Activated CD8-positive, alpha-beta T cell treated with anti-CD3 and anti-CD28 coated beads, Interleukin-2, amount 10 ng/mL, durations not matched to agents 7 days and 5 days (primary cell): Measurements from ENCODE around the gene PHEX. TPM values are rescaled to one million over a fixed set of nuclear protein-coding genes. Genes with fewer than 3 reads are reported as not detected.

Experiments used
- ATAC-seq: fragments of 150-1000 bp; cut with Tn5 transposase; one replicate; pipeline ENCODE4 v1.10.0; 2021; ENCODE audit warnings: moderate library complexity
- CTCF ChIA-PET: fragments of 350-600 bp; sonication (Branson Sonifier 250); formaldehyde crosslinking; loops from one replicate; lab custom pipeline; 2021; ENCODE audit warnings: antibody characterized with exemption; lab: Charles Lee
- POLR2A ChIA-PET: fragments of 350-600 bp; sonication (Branson Sonifier 250); formaldehyde crosslinking; loops from one replicate; lab custom pipeline; 2021; ENCODE audit warnings: antibody characterized with exemption; lab: Charles Lee
- DNase-seq: peaks from one replicate; pipeline ENCODE4 v3.0.0-alpha.2; 2020
- H3K27ac Mint-ChIP-seq: one replicate; pipeline ENCODE4 v1.8.0; 2021; ENCODE audit warnings: mild to moderate bottlenecking, mixed read lengths
- H3K27me3 Mint-ChIP-seq: one replicate; pipeline ENCODE4 v1.8.0; 2021; ENCODE audit warnings: low read depth, mixed read lengths
- H3K36me3 Mint-ChIP-seq: one replicate; pipeline ENCODE4 v1.8.0; 2021; ENCODE audit warnings: low read depth, mixed read lengths
- H3K4me1 Mint-ChIP-seq: one replicate; pipeline ENCODE4 v1.8.0; 2021; ENCODE audit warnings: low read depth, mixed read lengths
- H3K4me3 Mint-ChIP-seq: one replicate; pipeline ENCODE4 v1.8.0; 2021; ENCODE audit warnings: mild to moderate bottlenecking, mixed read lengths
- H3K9me3 Mint-ChIP-seq: one replicate; pipeline ENCODE4 v1.8.0; 2022; ENCODE audit warnings: mixed read lengths; ENCODE audit not compliant: insufficient read depth
- total RNA-seq, 2 experiments: library from RNA; stranded (reverse); gene quantifications; one replicate each; pipeline ENCODE4 v1.2.3, GENCODE V29; 2021

PHEX gene
- total RNA-seq, result under 1 TPM; 0.16 to 0.24 TPM

- H3K27ac Mint-ChIP-seq, result no peak within 1 kb of the TSS
- no peaks in the 10 kb centered on the region for H3K9me3 Mint-ChIP-seq
- no peaks in the 10 kb centered on the region for H3K36me3 Mint-ChIP-seq
- ATAC-seq (no peak), DNase-seq (no peak)
- no peaks in the 10 kb centered on the region for H3K27me3 Mint-ChIP-seq
- ChIA-PET CTCF (no interaction called here), POLR2A (no interaction called here)
- H3K4me3 Mint-ChIP-seq, result no peak within 1 kb of the TSS
- H3K4me1 Mint-ChIP-seq, result peaks cover 5% of the 10 kb centered on the region
Observed at GRCh38 chrX:22032084-22032483, at the start of gene PHEX. Gene PHEX (plus strand): TSS chrX:22032325. CDS start chrX:22033006, 681 bp downstream.

GRCh38 chrX:21985332-21985777 is 46.8 kb upstream of the PHEX start:
- peak; percentile 87 for ATAC-seq
- no peaks in the 10 kb centered on the region for H3K9me3 Mint-ChIP-seq
- H3K27ac Mint-ChIP-seq, result no peak overlapping the region
- H3K27me3 Mint-ChIP-seq, result no peaks in the 10 kb centered on the region
- peak; percentile 74 for DNase-seq
- ChIA-PET CTCF (interaction anchor here (0.8 to 2.7 kb wide), 35 partner anchors 9 to 1917 kb away, joined by 3 to 36 read pairs (median 4); partner anchors contain the start of gene MBTPS2), POLR2A (no interaction called here)
- H3K36me3 Mint-ChIP-seq, result peaks cover 26% of the 10 kb centered on the region
- peaks cover 11% of the 10 kb centered on the region for H3K4me1 Mint-ChIP-seq
- no peak overlapping the region for H3K4me3 Mint-ChIP-seq

GRCh38 chrX:21986596-21986995 is 45.5 kb upstream of the PHEX start:
- Mint-ChIP-seq H3K4me1 (peaks cover 21% of the 10 kb centered on the region), H3K36me3 (peaks cover 34% of the 10 kb centered on the region), H3K4me3 (no peak overlapping the region), H3K27me3 (no peaks in the 10 kb centered on the region), H3K9me3 (no peaks in the 10 kb centered on the region), H3K27ac (no peak overlapping the region)
- ChIA-PET CTCF (interaction anchor here (0.9 to 2.6 kb wide), 5 partner anchors 12 to 1916 kb away, joined by 4 to 14 read pairs (median 6); no protein-coding TSS in a partner anchor), POLR2A (interaction anchor here (0.6 kb wide), 1 partner anchor 59 kb away, joined by 3 read pairs; no protein-coding TSS in a partner anchor)
- ATAC-seq (no peak), DNase-seq (no peak)

- Mint-ChIP-seq H3K36me3 (peaks cover 42% of the 10 kb centered on the region), H3K9me3 (no peaks in the 10 kb centered on the region), H3K27me3 (no peaks in the 10 kb centered on the region), H3K27ac (peak overlapping the region; percentile 57), H3K4me1 (peaks cover 23% of the 10 kb centered on the region), H3K4me3 (no peak overlapping the region)
- ChIA-PET CTCF (interaction anchor here (1.3 to 2.0 kb wide), 3 partner anchors 17 to 150 kb away, joined by 3 to 4 read pairs (median 4); partner anchors contain the start of gene MBTPS2), POLR2A (no interaction called here)
- ATAC-seq (peak; percentile 40), DNase-seq (peak; percentile 39)
Observed at GRCh38 chrX:21989384-21989783, 42.7 kb upstream of the PHEX start.

GRCh38 chrX:21990832-21991231 is 41.3 kb upstream of the PHEX start:
- H3K9me3 Mint-ChIP-seq, result no peaks in the 10 kb centered on the region
- H3K27ac Mint-ChIP-seq, result no peak overlapping the region
- peaks cover 43% of the 10 kb centered on the region for H3K36me3 Mint-ChIP-seq
- no peak for DNase-seq
- ChIA-PET POLR2A (interaction anchor here (0.5 kb wide), 1 partner anchor 127 kb away, joined by 3 read pairs; no protein-coding TSS in a partner anchor), CTCF (interaction anchor here (2.0 kb wide), 2 partner anchors 19 to 145 kb away, joined by 4 read pairs; no protein-coding TSS in a partner anchor)
- H3K27me3 Mint-ChIP-seq, result no peaks in the 10 kb centered on the region
- ATAC-seq, result no peak
- no peak overlapping the region for H3K4me3 Mint-ChIP-seq
- peaks cover 31% of the 10 kb centered on the region for H3K4me1 Mint-ChIP-seq

- Mint-ChIP-seq H3K27me3 (no peaks in the 10 kb centered on the region), H3K9me3 (no peaks in the 10 kb centered on the region), H3K36me3 (peaks cover 45% of the 10 kb centered on the region), H3K4me3 (no peak overlapping the region), H3K4me1 (peaks cover 35% of the 10 kb centered on the region), H3K27ac (no peak overlapping the region)
- CTCF ChIA-PET, result no interaction called here
- POLR2A ChIA-PET, result interaction anchor here (0.5 to 0.6 kb wide), 2 partner anchors 89 to 126 kb away, joined by 3 read pairs; no protein-coding TSS in a partner anchor
- DNase-seq (no peak), ATAC-seq (no peak)
Observed at GRCh38 chrX:21991504-21991903, 40.6 kb upstream of the PHEX start.

- H3K27me3 Mint-ChIP-seq, result no peaks in the 10 kb centered on the region
- POLR2A ChIA-PET, result no interaction called here
- DNase-seq (no peak), ATAC-seq (no peak)
- H3K36me3 Mint-ChIP-seq, result peaks cover 50% of the 10 kb centered on the region
- H3K4me1 Mint-ChIP-seq, result peaks cover 44% of the 10 kb centered on the region
- no peak overlapping the region for H3K4me3 Mint-ChIP-seq
- H3K27ac Mint-ChIP-seq, result no peak overlapping the region
- no peaks in the 10 kb centered on the region for H3K9me3 Mint-ChIP-seq
- CTCF ChIA-PET, result no interaction called here
Observed at GRCh38 chrX:21993265-21993664, 38.9 kb upstream of the PHEX start.

- H3K9me3 Mint-ChIP-seq, result no peaks in the 10 kb centered on the region
- H3K4me3 Mint-ChIP-seq, result no peak overlapping the region
- H3K27me3 Mint-ChIP-seq, result no peaks in the 10 kb centered on the region
- H3K4me1 Mint-ChIP-seq, result peaks cover 22% of the 10 kb centered on the region
- peak overlapping the region; percentile 76 for H3K27ac Mint-ChIP-seq
- ATAC-seq (no peak), DNase-seq (no peak)
- ChIA-PET POLR2A (no interaction called here), CTCF (interaction anchor here (1.3 kb wide), 1 partner anchor 12 kb away, joined by 5 read pairs; no protein-coding TSS in a partner anchor)
- H3K36me3 Mint-ChIP-seq, result peaks cover 36% of the 10 kb centered on the region
Observed at GRCh38 chrX:21996872-21997455, 35.2 kb upstream of the PHEX start.

- Mint-ChIP-seq H3K4me1 (peaks cover 22% of the 10 kb centered on the region), H3K9me3 (no peaks in the 10 kb centered on the region), H3K36me3 (peaks cover 38% of the 10 kb centered on the region), H3K27me3 (no peaks in the 10 kb centered on the region), H3K27ac (no peak overlapping the region), H3K4me3 (no peak overlapping the region)
- ChIA-PET POLR2A (no interaction called here), CTCF (interaction anchor here (1.2 kb wide), 1 partner anchor 12 kb away, joined by 4 read pairs; no protein-coding TSS in a partner anchor)
- DNase-seq (no peak), ATAC-seq (no peak)
Observed at GRCh38 chrX:21998037-21998436, 34.1 kb upstream of the PHEX start.

- Mint-ChIP-seq H3K36me3 (peaks cover 36% of the 10 kb centered on the region), H3K4me1 (peaks cover 18% of the 10 kb centered on the region), H3K27me3 (no peaks in the 10 kb centered on the region), H3K4me3 (no peak overlapping the region), H3K9me3 (no peaks in the 10 kb centered on the region), H3K27ac (no peak overlapping the region)
- ATAC-seq (no peak), DNase-seq (peak; percentile 21)
- POLR2A ChIA-PET, result no interaction called here
- CTCF ChIA-PET, result interaction anchor here (1.6 kb wide), 1 partner anchor 20 kb away, joined by 4 read pairs; no protein-coding TSS in a partner anchor
Observed at GRCh38 chrX:22004866-22005265, 27.3 kb upstream of the PHEX start.

- ChIA-PET POLR2A (no interaction called here), CTCF (no interaction called here)
- Mint-ChIP-seq H3K36me3 (peaks cover 4% of the 10 kb centered on the region), H3K4me3 (no peak overlapping the region), H3K27me3 (no peaks in the 10 kb centered on the region), H3K9me3 (no peaks in the 10 kb centered on the region), H3K4me1 (peaks cover 8% of the 10 kb centered on the region), H3K27ac (no peak overlapping the region)
- DNase-seq, result no peak
- no peak for ATAC-seq
Observed at GRCh38 chrX:22012051-22012450, 20.1 kb upstream of the PHEX start.

GRCh38 chrX:22012931-22013330 is 19.2 kb upstream of the PHEX start:
- Mint-ChIP-seq H3K9me3 (no peaks in the 10 kb centered on the region), H3K4me3 (no peak overlapping the region), H3K27ac (no peak overlapping the region), H3K27me3 (no peaks in the 10 kb centered on the region), H3K36me3 (peaks cover 3% of the 10 kb centered on the region), H3K4me1 (peaks cover 4% of the 10 kb centered on the region)
- ATAC-seq, result no peak
- no peak for DNase-seq
- ChIA-PET CTCF (no interaction called here), POLR2A (no interaction called here)
